M059J (cell line): ENCODE results near the gene HMGXB3. TPM values are rescaled to one million over a fixed set of nuclear protein-coding genes. Genes with fewer than 3 reads are reported as not detected.
"Not testable (repeated sequence)": the region's sequence is repeated elsewhere in the genome, so short reads cannot be mapped to it uniquely, and the experiment has no call there.

Experiments
- DNase-seq: peaks from one replicate; pipeline ENCODE4 v3.0.0-alpha.2; 2012; ENCODE audit warnings: low read depth
- total RNA-seq: library from RNA; depleted of rRNA; stranded (reverse); fragments of >200 nt; shearing (Covaris generic); gene quantifications from 2 replicates; pipeline ENCODE4 v1.2.3, GENCODE V29; 2014; rRNA removed

The HMGXB3 gene
- total RNA-seq, 1 experiment from 2014 or later, result 51.2 TPM

DNA sequence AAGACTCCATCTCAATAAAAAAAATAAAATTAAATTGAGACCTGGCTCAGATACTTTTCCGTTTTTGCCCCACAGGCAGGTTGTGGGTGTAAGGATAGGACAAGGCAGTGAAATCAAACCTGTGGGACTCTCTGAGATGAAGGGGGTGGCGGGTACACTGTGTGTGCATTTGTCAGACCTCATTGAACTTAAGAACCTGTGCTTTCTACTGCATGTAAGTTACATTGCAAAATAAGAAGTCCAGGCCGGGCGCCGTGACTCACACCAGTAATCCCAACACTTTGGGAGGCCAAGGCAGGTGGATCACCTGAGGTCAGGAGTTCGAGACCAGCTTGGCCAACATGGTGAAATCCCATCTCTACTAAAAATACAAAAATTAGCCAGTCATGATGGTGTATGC is 84.2 kb downstream of the HMGXB3 start:
- DNase-seq, result not testable (repeated sequence)

DNA sequence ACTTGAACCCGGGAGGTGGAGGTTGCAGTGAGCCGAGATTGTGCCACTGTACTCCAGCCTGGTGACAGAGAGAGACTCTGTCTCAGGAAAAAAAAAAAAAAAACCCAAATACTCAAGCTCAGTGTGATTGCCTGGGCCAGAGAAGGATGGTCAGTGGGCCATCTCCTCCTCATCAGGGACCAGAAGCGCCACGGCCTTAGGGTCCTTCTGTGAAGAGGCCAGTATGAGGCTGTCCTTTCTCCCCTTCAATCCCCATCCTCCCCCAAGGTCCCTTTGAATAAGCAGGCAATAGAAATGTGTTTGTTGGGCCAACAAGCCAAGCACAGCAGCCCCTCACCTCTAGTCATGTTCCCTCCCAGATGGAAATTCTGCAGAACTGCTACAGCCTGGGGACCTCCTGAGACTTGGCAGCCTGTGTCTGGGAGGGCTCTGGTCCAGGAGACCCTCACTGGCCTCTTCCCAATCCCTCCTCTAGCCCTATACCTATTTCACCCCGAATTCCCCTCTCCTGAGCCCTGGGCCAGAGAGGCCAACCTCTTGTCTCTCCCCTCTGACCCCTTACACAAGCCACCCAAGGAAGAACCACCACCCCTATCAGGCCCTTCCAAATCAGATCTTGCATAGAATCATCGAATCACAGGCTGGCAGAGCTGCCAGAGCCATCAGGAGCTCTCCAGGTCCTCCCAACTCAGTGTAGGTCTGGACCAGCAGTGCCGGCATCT is 84.8 kb downstream of the HMGXB3 start:
- no peak for DNase-seq

DNA sequence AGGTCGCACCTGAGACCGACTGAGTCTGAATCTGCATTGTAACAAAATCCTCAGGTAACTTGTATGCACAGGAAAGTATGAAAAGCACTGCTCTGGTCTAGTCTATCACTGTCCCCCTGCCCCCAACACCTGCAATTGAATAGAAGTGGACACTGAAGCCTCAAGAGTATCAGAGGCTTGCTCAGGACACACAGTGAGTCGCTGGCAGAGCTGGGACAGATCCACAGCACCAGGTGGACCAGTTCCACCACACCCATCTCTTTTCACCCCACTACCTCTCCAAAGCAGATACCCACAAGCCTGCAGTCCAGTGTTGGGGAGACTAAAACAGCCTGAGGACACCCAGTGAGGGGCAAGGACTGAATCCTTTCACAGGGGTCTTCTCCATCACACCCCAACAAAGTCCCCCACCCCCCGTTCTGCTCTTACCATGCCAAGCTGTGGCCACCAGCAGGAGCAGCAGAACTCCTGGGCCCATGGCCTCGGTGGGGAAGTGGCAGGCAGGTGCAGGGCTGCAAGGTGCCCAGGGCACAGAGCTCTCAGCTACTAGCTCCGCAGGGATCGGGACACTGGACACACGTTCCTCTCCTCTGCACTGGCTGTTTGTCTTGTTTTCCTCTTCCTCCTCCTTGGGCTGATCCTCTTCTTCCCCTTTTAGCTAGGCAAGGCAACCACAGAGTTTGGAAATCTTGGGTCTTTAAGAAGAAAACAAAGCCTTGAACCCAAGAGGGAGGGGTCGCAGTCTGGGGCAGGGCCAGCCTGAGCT is 85.6 kb downstream of the HMGXB3 start, which contains the start of gene CSF1R:
TSS of gene CSF1R (minus strand) at position 605 of the 766 bp plus-strand sequence. CDS start at position 478, 127 bp downstream.
- DNase-seq, result no peak

DNA sequence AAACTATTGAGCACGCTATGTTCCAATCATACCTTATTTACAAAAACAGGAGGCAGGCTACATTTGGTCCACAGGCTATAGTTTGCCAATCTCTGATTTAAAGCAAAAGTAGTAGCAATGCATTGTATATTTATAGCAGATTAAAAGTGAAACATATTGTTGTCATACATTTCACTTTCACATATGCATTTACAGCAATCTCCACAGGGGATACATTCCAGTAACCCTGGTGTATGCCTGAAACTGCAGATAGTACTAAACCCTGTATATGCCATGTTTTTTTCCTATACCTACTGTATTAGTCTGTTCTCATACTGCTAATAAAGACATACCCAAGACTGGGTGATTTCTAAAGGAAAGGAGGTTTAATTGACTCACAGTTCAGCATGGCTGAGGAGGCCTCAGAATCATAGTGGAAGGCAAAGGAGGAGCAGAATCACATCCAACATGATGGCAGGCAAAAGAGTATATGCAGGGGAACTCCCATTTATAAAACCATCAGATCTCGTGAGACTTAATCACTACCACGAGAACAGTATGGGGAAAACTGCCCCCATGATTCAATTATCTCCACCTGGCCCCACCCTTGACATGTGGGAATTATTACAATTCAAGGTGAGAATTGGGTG is 91.7 kb downstream of the HMGXB3 start:
- no peak for DNase-seq

DNA sequence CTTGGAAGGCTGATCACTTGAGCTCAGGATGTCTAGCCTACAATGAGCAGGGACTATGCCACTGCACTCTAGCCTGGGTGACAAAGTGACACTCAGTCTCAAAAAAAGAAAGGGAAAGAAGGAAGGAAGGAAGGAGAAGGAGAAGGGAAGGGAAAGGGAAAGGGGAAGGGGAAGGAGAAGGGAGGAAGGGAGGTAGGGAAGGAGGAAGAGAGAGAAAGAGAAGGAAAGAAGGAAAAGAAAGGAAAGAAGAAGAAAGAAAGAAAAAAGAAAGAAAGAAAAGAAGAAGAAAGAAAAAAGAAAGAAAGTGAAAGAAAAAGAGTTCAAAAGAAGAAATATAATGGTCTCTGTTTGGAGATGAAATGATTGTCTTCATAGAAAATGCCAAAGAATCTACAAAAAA is 96.6 kb downstream of the HMGXB3 start:
- DNase-seq, result no peak

DNA sequence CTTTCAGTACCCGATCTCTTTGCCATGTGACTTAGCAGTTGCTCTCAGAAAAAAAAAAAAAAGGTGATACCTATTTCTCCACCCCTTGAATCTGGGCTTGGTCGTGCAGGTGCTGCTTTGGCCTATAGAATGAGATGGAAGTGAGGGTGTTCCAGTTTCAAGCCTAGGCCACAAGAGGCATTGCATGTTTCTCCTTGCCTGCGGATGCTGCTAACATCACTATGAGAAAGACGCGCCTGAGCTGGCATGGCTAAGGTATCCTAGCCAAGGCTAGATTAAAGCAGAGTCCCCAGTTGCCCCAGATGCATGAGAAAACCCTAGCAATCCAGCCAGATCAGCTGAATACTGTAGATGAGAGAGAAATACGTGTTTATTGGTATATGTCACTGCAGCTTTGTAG is 100.5 kb downstream of the HMGXB3 start:
- DNase-seq, result no peak

Other genes with a start within 250 kb of the HMGXB3 start
- gene PDE6A, start 55.9 kb upstream of the HMGXB3 start, total RNA-seq, result 0.02 and 0.22 TPM in 2 replicates
- 11.9 and 17.5 TPM in 2 replicates for gene SLC26A2, start 40.0 kb upstream of the HMGXB3 start, total RNA-seq
- 3.2 and 6.3 TPM in 2 replicates for gene TIGD6, start 85 bp upstream of the HMGXB3 start, total RNA-seq
- 0.22 and 2.4 TPM in 2 replicates for gene CSF1R, start 85.8 kb downstream of the HMGXB3 start, total RNA-seq
- gene PDGFRB, start 155.1 kb downstream of the HMGXB3 start, total RNA-seq, result 23.5 and 44.4 TPM in 2 replicates
- not detected in 2 replicates for gene CDX1, start 166.0 kb downstream of the HMGXB3 start, total RNA-seq
- not detected in 2 replicates for gene SLC6A7, start 189.3 kb downstream of the HMGXB3 start, total RNA-seq